Measurements from ENCODE around the gene LRRTM4.

The LRRTM4 gene

GRCh38 chr2:76977846-76978727 lies 544.1 kb downstream of the LRRTM4 start:
- no peak for DNase-seq

DNA sequence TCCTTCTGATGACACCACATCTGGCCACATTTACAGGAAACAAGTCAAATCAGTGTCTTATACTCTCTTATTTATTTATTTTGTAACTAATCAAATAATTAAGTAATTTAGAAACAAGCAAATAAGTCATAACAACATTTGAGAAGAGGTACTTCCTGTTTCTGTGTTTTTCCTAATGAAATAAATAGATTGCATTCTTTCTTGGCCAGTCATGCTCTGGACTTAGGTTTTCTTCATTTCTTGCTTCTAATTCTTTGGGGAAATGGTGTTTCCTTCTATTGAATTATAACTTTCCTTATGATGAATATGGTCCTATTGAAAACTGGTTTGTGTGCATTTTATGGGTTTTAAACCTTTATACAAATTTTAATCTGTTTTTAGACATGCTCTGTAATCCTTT lies 546.4 kb downstream of the LRRTM4 start:
- no peak for DNase-seq

- no peak for DNase-seq
Observed at GRCh38 chr2:76973610-76974009, 548.6 kb downstream of the LRRTM4 start.

DNA sequence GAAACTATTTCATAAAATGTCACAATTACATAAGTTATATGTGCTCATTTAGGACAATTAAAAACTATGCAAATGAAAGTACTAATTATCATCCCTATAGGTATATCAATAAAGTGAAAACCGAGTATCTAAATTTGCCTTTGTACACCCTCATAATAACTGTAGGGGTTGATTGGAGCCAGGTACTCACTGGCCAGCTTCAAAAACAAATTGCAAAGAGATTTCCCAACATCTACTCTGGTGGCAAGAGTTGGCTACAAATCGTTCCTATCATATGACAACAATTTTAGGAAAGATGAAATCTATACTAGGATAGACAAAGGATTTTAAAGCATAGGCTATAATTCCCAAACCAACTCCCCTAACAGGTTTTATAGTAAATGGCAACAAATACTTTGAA lies 556.4 kb downstream of the LRRTM4 start:
- no peak for DNase-seq

DNA sequence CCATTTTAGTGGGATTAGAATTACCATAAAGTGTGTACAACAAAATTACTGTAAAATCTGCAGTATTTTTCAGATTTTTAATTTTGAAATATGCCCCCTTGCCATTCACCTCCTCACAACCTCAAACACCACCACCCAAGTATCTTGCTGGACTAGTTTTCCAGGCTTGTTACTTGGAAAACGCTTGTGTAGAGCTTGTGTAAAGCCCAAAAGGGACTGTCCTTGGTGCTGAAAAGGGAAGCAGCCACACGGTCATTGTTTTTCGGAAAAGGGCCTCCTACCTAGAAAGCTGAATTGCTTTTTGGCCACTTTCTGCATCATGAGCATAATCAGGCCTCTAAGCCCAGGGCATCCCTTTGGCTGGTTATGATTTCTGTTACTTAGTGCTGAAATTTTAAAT lies 563.4 kb downstream of the LRRTM4 start:
- DNase-seq, result peak; percentile 26

DNA sequence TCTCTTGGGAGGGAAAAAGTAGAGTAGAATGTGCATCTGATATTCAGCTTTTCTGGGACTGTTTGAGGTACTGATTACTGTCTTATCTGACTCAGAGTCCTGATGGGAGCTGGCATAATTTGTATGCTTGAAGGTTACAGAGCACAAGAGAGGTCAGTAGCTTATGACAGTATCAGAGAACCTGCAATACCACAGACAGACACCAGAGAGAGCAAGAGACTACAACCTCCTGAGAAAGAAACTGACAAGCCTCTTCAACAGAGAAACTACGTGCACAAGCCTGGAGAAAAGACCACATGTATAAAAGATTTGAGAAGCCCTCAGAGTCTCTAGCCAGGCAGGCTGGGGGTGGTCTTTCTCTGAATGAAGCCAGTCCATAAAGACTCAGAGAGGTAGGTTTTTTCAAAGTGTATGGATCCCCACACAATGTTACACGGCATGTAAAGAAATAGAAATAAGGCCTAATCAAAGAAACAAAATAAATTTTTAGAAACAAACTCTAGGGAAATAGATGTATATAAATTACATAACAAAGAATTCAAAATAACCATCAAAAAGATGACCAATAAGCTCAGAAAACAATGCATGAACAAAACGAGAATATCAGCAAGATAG lies 568.3 kb downstream of the LRRTM4 start:
- DNase-seq, result peak; percentile 50

GRCh38 chr2:76946631-76947145 lies 575.5 kb downstream of the LRRTM4 start:
- no peak for DNase-seq

GRCh38 chr2:76940559-76940958 lies 581.6 kb downstream of the LRRTM4 start:
- DNase-seq, result no peak

DNA sequence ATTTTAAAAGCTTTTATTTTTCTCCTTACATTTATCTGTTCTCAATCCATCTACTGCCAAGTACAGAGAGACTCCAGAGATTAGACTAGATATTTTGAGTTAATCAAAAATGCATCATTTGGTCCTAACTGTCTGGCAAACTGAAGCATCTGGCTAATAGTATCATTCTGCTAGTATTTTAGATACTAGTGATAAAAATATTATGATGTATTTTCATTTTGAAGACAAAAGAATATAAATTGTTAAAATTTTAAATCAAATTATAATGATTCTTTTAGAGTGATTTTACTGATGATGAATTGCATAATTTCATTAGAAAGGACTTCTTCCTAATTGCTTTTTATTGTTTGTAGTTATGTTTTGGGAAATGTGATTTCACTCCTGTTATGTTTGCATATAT lies 584.0 kb downstream of the LRRTM4 start:
- DNase-seq, result no peak

GRCh38 chr2:76932550-76932949 lies 589.6 kb downstream of the LRRTM4 start:
- no peak for DNase-seq

GRCh38 chr2:76930056-76930744 lies 592.0 kb downstream of the LRRTM4 start:
- DNase-seq, result no peak

DNA sequence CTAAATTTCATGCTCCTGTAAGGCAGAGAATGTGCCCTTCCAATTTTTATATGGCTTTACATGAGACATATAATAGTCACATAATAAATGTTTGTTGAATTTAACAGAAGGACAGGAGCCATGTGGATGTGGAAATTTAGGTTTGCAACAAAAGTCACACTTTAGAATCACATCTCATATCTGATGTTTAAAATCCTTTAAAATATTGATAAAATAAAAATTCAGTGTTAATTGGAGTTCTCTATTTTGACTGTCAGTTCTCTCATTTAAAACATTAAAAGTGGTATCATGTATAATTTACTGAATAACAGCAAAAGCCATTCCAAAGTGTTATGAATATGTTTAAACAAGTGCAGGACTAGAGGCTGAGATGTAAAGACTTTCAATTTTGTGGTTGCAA lies 594.1 kb downstream of the LRRTM4 start:
- no peak for DNase-seq

GRCh38 chr2:76921006-76921405 lies 601.2 kb downstream of the LRRTM4 start:
- DNase-seq, result no peak

DNA sequence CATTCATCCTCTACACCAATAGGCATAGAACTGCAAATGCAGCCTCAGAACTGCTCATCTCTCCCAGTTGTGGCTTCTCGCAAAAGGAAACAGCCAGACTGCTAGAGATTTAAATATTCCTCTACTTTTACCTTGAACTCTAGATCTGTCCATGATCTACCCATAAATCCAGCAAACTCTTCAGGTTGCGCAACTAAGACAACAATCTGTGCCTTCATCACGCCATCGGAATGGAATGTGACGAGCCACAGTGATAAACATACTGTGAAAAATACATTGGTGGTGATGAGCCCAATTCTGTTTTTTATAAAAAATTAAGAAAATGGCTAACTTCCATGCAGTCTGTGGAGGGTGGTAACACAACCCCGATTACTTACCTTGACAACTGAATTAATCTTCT lies 626.7 kb downstream of the LRRTM4 start:
- no peak for DNase-seq

GRCh38 chr2:76870581-76870980 lies 651.6 kb downstream of the LRRTM4 start:
- no peak for DNase-seq

DNA sequence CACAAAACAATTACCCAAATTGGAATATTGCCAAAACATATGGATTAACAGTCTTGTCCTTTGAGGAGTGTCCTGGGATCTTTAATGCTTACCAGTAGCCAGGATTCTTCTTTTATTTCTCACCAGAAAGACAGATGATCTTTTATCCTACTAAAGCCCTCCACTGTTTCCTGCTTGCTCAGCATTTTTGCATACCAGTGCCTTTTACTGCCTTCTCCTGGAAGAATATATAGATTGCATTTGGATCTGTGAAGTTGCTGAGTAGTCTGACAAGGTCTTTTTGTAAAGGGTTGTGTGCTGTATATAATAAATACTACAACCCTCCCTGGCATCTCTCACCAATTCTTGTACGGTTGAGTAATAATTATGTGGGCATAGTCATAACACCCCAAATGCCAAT lies 652.2 kb downstream of the LRRTM4 start:
- no peak for DNase-seq

DNA sequence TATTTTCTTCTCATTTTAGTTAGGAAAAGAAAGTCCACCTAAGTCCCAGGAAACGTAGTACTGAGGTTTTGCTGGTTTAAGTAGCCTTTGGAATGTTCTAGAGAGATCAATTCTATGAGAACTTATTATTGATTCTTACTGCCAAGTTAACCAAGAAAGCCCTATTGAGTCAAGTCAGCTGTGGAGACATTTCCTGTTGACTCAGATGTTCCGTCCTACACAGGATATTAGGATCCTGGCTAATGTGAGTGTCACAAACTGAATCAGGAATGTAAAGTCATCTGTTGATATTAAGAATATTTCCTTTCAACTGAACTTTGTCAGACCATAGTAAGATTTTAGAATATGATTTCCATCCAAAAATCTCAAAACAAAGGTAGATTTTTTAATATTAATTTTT lies 654.3 kb downstream of the LRRTM4 start:
- DNase-seq, result no peak

DNA sequence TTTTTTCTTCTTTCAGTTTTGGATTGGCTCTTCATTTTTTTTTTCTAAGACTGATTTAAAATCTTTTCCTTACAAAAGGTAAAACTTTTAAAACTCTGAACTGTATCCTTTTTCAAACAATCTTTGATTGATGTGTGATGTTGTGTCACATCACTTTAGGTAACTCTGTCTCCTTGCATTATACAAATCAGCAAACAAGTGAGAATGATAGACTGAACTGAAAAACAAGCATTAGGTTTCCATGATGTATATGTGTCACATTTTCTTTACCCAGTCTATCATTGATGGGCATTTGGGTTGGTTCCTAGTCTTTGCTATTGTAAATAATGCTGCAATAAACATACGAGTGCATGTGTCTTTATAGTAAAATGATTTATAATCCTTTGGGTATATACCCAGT lies 655.7 kb downstream of the LRRTM4 start:
- DNase-seq, result no peak

- no peak for DNase-seq
Observed at GRCh38 chr2:76862901-76863300, 659.3 kb downstream of the LRRTM4 start.

- DNase-seq, result no peak
Observed at GRCh38 chr2:76861708-76862107, 660.5 kb downstream of the LRRTM4 start.

- no peak for DNase-seq
Observed at GRCh38 chr2:76851000-76851399, 671.2 kb downstream of the LRRTM4 start.

DNA sequence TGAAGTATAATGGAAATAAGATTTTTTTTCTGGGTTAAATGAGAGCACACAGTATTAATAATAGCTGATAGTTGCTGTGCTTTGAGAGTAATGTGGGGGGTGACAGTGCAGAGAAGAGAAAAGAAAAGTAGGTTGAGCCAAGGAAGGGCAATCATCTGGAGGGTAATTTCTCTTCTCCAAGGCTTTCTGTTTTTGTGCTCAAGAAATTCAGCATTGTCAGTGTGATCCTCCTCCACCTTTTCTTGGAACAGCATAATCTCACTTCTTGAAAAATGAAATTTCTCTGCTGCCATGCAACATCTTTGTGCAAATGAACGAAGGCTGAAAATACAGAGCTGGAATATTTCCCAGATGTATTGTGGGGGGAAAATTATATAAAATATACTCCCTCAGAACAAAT lies 673.1 kb downstream of the LRRTM4 start:
- DNase-seq, result no peak

DNA sequence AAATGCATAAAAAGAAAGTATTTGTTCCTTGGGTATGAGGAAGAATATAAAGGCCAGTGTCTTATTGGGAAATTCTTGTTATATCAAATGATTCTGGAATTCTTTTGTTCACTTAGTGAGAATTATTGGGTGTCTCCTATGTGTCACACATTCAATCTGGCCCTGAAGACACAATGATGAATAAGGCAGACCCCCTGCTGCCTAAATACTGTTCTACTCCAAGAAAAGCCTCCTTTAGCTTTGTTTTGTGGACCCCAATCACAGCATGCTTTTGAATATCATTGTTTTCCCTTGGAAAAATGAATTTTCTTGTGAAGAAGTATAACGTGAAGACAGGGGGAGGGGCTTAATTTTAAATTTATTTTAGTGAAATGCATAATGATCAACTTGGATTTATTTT lies 682.4 kb downstream of the LRRTM4 start:
- DNase-seq, result no peak
